NCI-H128 (cell line): ENCODE results near the gene IRAK1.
A peak's percentile ranks its signal among the peaks of the same experiment; 100 is the strongest.

Experiments
- DNase-seq: peaks from one replicate; lab custom pipeline; 2025; ENCODE audit not compliant: unreplicated experiment; lab: John Stamatoyannopoulos, UW

The IRAK1 gene

GRCh38 chrX:153972368-153973126 is 47.2 kb downstream of the IRAK1 start, which contains the start of gene TMEM187:
TMEM187 (plus strand) TSS chrX:153972754; CDS start chrX:153982063, 9,309 bp downstream.
- peak; percentile 88 for DNase-seq

GRCh38 chrX:153971450-153972367 is 48.0 kb downstream of the IRAK1 start, which contains the start of gene HCFC1:
HCFC1 (minus strand) TSS chrX:153971818; CDS start chrX:153970840, 978 bp downstream.
- DNase-seq = peak; percentile 82

GRCh38 chrX:153971124-153971449 is 48.6 kb downstream of the IRAK1 start:
- DNase-seq = peak; percentile 43

- no peak for DNase-seq
Observed at GRCh38 chrX:153970357-153971123, 49.2 kb downstream of the IRAK1 start.

GRCh38 chrX:153969904-153970356 is 49.8 kb downstream of the IRAK1 start:
- DNase-seq = no peak

GRCh38 chrX:153969125-153969903 is 50.4 kb downstream of the IRAK1 start:
- no peak for DNase-seq

- no peak for DNase-seq
Observed at GRCh38 chrX:153968754-153969124, 51.0 kb downstream of the IRAK1 start.

- no peak for DNase-seq
Observed at GRCh38 chrX:153968255-153968654, 51.4 kb downstream of the IRAK1 start.

- DNase-seq = no peak
Observed at GRCh38 chrX:153967536-153968224, 52.0 kb downstream of the IRAK1 start.

- DNase-seq = no peak
Observed at GRCh38 chrX:153966841-153967535, 52.7 kb downstream of the IRAK1 start.

GRCh38 chrX:153966283-153966688 is 53.4 kb downstream of the IRAK1 start:
- no peak for DNase-seq

- no peak for DNase-seq
Observed at GRCh38 chrX:153965406-153965805, 54.3 kb downstream of the IRAK1 start.

GRCh38 chrX:153964105-153964504 is 55.6 kb downstream of the IRAK1 start:
- DNase-seq = no peak

- no peak for DNase-seq
Observed at GRCh38 chrX:153963546-153963945, 56.2 kb downstream of the IRAK1 start.

- DNase-seq = no peak
Observed at GRCh38 chrX:153961292-153961691, 58.4 kb downstream of the IRAK1 start.

- no peak for DNase-seq
Observed at GRCh38 chrX:153960786-153961185, 58.9 kb downstream of the IRAK1 start.
